GM10847 (cell line): Measurements from ENCODE around the gene PAX1.

Source experiments
- POLR2A ChIP-seq: IDR thresholded peaks from 2 replicates; pipeline ENCODE4 v1.6.1; 2011; ENCODE audit not compliant: insufficient read length; ENCODE audit errors: extremely low read depth

PAX1 gene

DNA sequence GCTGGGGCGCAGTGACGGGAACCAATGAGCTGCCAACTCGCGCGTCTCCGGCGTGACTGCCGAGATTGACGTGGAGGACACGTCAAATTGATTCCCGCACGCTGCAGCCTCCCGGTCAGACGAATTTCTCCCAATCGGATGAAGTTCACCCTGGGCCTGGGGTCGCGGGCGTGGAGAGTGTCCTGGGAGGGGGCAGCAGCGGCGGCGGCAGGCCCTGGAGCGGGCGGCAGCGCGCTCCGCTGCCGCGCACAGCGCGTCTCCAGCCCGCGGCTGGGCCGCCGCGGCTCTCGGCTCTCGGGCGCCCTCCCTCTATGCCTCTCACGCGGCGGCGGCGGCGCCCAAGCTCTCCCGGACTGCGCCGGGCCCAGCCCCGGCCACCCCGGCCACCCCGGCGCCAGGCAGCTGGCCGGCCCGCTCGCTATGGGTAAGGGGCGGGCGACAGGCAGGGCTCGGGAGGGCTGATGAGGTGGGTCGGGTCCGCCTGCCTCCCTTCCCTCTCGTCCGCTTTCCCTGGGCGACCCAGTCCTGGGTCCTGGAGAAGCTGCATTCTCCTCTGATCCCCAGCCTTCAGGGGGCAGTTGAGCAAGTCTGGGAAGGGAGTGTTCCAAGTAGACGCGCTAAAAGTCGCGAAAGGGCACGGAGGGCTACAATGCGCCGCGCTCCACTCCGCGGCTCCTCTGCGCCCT, at the start of gene PAX1:
Gene PAX1, plus strand, starts transcription at position 90 of the 686 bp plus-strand sequence. Its CDS starts 49 bp downstream, at position 139.
- no peak for TF ChIP-seq POLR2A

DNA sequence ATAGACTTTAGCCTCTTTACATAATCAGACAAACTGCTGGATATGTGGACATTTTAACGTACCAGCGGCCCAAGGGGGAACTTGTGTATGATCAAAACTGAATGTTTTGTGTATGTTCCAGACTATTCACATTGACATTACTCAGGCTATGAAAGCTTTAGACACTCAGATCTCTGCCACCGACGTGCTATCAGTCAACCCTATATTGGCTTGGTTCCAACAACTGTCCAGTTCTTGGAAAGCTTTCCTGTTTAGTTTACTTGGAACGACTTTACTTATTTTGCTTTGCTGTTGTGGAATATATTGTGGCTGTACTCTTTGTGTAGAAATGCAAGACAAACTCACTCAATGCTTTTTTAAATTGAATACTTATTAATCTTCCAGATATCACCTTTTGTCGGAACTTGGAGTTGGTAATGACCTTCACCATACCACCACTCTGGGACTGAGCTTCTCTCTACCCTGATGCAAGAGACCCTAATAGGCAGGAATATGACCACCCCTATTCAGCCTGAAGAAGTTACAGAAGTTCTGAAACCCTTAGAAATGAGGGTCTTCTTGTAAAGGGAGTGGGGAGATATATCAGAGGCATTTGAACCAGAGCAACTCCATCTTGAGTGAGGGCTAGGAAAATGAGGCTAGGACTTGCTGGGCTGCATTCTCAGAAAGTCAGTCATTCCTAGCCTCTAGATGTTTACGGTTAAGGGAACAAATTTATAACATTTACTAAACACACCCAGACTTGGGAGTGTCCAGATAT, 49.0 kb upstream of the PAX1 start:
- TF ChIP-seq POLR2A, result no peak

DNA sequence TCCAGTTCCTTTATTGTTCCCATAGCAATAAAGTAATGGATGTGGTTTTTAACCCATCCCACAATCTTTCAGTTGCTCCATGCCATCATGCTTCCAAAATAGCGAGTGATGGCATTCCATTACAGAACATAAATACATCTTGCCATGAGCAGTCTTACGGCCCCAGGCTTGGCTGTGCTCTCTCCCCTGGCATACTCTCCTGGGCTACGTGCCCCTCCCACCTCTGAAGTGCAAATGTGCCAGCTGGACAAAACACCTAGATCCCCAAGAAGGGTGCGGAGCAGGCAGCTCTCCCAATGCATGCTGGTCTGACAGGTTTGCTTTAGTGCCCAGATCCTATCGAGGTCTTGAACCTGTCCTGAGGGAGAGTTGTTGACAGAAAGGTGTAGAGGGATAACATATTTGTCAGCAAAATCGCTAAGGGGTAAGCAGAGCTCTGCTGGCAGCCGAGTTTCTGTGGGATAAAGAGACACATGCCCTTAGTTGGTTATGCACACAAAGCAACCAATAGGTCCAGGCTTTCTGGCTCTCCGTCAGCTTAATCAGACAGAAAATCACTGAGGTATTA, 43.9 kb upstream of the PAX1 start:
- no peak for TF ChIP-seq POLR2A

DNA sequence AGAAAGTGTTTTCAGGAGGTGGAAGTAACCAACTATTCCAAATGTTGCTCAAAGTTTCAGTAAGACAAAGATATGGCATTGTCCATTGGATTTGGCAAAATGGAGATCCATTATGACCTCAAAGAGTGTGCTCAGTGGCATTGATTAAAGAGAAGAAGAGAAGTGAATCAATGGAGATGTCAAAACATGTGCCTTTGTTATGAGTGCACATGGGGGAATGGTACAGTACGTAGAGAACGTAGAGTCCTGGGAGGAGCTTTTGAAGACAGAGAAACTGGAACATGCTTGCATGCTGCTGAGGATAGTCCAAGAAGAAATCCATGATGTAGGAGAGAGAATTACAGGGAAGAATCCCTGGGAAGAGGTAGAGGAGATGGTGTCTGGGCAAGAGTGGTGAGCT, 42.0 kb upstream of the PAX1 start:
- no peak for TF ChIP-seq POLR2A

DNA sequence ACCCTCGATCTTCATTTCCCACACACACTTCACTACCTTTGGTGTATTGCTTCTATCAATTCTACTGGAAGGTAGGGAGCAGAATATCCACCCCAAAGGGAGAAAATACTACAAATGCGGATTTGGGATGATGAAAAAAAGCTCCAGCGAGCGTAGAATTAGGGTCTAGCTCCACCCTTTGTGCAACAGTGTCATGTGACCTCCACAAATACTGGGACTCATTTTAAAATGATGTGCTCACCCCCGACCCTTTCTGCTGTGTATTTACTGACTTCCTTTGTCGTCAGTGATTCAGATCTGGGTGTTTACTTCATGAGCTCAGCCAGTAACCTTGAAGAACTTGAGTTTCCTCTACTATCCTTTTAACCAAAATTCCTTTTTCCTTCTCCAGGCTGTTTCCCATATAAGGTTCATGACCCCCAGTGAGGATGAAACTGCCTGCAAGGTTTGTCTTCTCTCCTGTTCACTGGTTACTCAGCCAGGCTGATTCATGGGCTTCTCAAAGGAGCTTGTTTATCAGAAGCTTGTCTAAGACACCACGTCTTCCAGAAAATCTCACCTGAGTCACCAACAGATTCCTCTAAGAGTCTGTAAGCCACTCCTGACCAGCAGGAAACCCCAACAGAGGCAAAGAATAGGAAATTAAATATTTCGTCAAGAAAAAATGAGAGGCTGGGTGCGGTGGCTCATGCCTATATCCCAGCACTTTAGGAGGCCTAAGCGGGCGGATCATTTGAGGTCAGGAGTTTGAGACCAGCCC, 39.6 kb upstream of the PAX1 start:
- no peak for TF ChIP-seq POLR2A

DNA sequence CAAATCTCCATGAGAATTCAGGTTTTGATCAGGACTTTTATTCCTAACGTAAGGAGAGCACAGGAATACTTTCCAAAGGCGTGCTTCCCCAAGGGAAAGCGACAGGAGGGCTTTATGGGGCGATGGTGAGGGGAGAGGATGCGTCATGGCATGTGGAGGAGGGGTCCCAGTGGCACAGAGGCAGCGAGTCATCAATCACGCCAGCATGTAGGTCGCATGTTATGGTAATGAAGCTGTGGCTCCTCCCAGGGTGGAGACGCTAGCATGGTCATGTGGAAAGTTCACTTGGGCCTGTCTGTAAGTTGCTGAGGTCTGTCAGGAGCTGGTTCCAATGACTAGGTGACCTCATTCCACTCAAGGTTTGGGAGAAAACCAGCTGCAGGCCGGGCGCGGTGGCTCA, 35.3 kb upstream of the PAX1 start:
- TF ChIP-seq POLR2A, result no peak

DNA sequence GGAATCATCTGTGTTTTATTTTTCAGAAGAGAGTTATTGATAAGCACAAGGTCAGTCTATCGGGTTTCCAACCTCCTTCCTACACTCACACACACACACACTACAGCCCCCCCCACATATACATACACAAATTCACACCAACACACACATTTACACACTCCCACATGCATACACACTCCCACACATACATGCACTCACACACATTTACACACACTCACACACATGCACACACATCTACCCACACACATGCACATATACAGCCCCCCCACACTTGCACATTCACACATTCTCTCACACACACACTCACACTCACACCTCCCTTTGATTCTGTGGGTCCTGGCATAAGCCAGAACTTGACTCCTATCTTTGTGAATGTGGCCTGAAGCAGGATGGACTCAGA, 34.5 kb upstream of the PAX1 start:
- TF ChIP-seq POLR2A, result no peak

DNA sequence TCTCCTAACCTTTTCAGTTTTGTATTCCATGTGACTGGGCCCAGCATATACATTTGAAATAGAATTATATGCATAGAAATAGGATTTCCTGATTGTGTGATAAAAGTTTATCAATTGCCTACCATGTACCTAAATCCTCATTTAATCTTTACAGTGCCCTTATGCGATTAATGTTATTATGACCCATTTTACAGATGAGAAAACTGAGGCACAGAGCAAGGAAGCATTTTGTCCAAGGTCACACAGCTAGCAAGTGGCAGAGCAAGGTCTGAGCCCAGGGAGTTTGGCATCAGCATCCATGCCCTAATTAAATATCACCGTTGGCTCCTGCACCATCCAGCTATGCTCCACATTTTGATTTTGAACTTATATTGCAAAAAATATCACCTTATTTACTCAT, 28.2 kb upstream of the PAX1 start:
- TF ChIP-seq POLR2A, result no peak

DNA sequence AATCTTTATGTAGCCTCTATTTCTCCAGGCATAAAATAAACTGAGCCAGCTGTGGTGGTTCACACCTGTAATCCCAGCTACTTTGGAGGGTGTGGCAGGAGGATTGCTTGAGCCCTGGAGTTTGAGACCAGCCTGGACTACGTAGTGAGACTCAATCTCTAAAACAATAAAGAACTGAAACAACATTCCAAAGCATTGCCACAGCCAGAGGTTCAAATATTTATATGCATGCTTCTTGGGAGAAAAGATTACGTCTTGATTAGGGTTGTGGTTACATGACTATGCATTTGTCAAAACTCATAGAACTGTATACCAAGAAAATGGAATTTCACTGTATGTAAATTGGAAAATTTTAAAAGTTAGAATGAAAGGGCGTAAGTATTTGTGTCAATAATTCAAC, 27.7 kb upstream of the PAX1 start:
- TF ChIP-seq POLR2A, result no peak

DNA sequence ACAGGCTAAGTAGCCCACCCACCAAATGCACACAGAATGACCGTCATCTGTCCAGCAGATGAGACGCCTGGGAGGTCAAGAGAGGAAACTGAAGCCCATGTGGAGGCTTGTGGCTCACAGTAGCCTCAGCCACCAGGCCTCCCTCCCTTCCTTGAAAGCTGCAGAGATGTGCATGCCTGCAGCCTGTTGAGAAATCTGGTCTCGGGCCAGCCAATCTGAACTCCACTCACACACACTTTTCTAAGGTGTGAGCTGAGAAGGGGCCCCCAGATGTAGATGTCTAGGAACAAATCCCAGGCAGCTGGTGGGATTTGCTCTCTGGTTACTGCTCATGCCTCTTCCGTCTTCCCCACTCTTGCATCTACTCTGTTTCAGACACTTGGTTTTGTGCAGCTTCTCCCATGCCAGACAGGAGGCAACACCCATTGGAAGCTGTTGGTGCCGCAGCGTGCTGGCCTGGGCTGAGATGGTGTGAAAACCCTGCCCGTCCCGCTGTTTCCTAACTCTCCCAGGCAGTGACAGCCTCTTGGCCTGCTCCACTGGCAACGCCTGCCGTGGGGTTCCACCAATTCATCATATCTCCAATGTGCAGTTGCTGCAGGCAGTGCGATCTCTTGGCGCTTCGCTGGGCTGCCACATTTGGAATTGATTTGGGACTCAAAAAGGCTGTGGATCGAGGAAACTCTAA, 24.1 kb upstream of the PAX1 start:
- TF ChIP-seq POLR2A, result no peak

DNA sequence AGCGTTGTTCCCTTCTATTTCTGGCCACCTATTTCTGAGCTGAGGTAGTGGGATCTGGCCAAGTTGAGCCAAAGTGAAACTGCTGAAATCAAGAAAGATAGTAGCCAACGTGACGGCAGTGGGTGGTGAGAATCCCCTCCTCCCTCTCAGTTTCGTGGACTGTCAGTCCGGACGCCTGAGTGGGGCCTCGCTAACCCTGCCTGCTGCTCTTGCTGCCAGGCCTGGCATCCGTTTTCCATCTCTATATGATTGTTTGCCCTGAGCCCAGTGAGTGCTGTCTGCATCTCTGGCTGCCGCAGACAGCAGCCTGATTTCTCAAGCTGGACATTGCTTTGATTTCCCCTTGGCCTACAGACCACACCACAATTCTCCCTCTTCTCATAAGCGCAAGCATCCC, 23.5 kb upstream of the PAX1 start:
- TF ChIP-seq POLR2A, result no peak

DNA sequence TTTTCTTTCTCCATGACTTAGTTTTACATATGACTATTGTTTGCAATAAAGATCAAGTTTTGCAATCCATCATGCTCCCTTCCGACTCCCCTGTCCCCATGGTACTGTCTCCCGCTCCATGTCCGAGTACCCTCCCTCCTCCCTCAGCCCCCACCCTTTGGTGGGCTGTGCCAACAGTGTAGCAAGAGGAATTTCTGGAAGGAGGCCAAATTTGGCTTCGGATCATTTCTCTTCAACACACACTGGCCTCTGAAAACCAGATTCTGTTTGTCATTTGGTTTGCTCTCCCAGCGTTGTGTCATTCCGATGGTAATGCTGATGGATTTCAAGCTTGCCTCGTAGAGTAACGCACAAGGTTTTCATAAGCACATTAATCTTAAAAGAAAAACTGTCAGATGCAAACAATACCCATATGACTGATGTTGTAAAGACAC, 22.9 kb upstream of the PAX1 start:
- TF ChIP-seq POLR2A, result no peak

DNA sequence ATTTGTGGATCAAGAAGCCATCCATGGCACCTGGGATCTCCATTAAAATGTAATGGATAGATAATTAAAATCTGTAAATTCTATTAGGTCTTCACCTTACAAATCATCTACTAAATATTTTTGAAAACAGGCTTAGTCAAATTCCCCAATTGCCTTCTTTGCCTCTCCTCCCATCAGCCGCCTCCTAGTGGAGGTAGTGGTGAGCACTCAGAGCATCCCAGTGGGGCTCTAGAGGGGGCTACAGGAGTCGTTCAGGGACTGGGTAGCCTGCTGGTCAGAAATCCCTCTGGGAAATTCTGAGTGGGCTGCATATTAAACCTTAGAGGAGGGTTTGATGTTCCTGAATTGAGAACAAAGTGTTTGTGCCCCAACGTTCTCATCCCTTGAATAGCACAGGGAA, 20.8 kb upstream of the PAX1 start:
- no peak for TF ChIP-seq POLR2A

DNA sequence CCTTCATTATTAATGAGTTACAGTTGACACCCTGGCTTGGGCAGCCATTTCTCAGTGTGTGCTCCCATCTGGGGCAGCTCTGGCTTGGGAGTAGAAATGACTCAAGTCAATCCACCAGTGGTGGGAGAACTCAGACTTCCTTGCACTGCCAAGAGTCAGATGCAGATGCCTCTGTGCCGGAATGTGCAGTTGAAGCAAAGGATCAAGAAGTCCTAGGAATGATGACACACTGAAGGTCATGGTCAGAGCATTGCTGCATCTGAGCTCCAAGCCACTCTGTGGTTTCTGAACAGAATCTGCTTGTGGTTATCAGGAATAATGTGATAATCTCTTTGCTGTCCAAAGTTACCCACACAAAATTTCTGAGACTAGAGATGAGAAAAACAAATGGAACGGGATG, 19.5 kb upstream of the PAX1 start:
- no peak for TF ChIP-seq POLR2A

DNA sequence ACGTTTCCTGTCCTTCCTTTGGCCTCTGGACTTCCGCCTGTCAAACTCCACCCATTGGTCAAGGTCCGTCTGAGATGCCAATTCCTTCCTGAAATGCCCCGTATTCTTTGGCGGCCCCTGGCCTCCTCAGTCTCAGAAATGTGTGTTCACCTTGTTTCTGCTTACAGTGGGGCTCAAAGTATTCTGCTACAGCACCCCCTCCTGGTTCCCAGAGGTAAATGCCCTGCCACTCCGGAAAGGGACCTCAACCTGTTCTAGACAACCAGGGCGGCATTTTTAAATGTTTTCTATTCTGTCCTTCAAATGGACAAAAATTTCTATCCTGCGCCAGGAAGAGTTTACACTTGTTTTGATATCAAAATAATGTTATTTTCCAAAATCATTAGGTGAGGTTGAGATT, 12.1 kb upstream of the PAX1 start:
- no peak for TF ChIP-seq POLR2A

DNA sequence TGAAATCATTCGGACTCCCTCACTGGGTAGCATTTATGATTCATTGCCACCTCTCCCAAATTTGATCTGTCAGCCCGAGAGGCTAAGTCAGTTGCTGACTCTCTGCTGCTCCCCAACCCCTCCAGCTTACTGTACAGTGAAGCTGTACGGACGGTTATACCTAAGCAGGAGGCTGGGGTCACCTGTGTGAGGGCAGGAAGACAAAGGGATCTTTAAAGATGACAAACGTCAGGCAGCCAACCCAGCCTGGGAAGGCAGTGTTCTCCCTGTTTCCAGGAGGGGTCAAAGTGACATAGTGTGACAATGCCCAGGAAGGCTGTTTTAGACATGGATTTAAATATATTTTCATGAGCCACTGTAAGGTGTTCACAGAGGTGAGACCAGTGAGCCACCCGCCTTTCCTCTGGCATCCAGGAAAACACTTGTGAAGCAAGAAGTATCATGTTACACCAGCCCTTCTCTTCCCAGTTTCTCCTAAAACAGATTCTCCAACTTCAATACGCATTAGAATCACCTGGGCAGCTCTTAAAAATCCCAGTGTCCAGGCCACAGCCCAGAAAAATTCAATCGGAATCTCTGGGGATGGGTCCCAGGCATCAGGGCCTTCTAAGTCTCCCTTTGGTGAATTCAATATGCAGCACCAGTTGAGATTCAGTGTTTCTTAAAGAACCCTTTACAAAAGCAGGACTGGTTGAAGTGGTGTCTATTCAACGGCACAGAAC, 6.8 kb upstream of the PAX1 start:
- TF ChIP-seq POLR2A, result no peak
